ENCODE results near the gene SCAANT1.

SCAANT1 gene

GRCh38 chr3:63864008-63864964 lies 47.9 kb downstream of the SCAANT1 start:
- no peak overlapping the region for H3K27ac ChIP-seq (ENCODE audit: low read length, poor library complexity, severe bottlenecking)
- peak overlapping the region; percentile 79 for H4K91ac ChIP-seq (ENCODE audit: low read length)
- no peak overlapping the region for H2AK5ac ChIP-seq (ENCODE audit: low read length, severe bottlenecking)
- H2BK12ac ChIP-seq (ENCODE audit: low read length in 2 of 2), result peak overlapping the region in 1 of 2 experiments; percentile 71
- WGBS, result 3% methylated on average over 32 of the region's 93 CpGs
- no peak overlapping the region for H2AFZ ChIP-seq (ENCODE audit: low read depth, low read length)
- peak overlapping the region in 1 of 2 experiments; percentile 56 for H3K4ac ChIP-seq (ENCODE audit: low read depth in 1 of 2, low read length in 2 of 2)
- no peaks in the 10 kb centered on the region for H3K27me3 ChIP-seq (ENCODE audit: control insufficient read depth in 1 of 2, insufficient read depth in 1 of 2, low read length in 2 of 2)
- H3K4me2 ChIP-seq (ENCODE audit: low read length, poor library complexity, severe bottlenecking), result peak overlapping the region; percentile 40
- H3K14ac ChIP-seq (ENCODE audit: low read length in 2 of 2), result peak overlapping the region in 1 of 2 experiments; percentile 77
- peak overlapping the region; percentile 82 for H4K8ac ChIP-seq (ENCODE audit: low read length)
- peaks cover 4% of the 10 kb centered on the region for H3K4me1 ChIP-seq (ENCODE audit: control insufficient read depth, insufficient read depth, low read depth, low read length)
- peak overlapping the region; percentile 95 for H2BK120ac ChIP-seq (ENCODE audit: low read depth, low read length)
- H2BK15ac ChIP-seq (ENCODE audit: low read depth, poor library complexity, severe bottlenecking), result peak overlapping the region; percentile 63
- peaks cover 25% of the 10 kb centered on the region for H3K79me1 ChIP-seq (replicated peaks; ENCODE audit: low read length, poor library complexity, severe bottlenecking)
- H3K23ac ChIP-seq (ENCODE audit: low read length in 2 of 2), result peak overlapping the region in 1 of 2 experiments; percentile 48
- no peaks in the 10 kb centered on the region for H3K9me3 ChIP-seq (ENCODE audit: control insufficient read depth, low read length)
- H3K9ac ChIP-seq (ENCODE audit: low read length), result peak overlapping the region; percentile 92
- H3K18ac ChIP-seq (ENCODE audit: low read depth in 1 of 2, low read length in 2 of 2), result peak overlapping the region; percentile 81 to 82
- peak; percentile 27 for DNase-seq
- H3K36me3 ChIP-seq (ENCODE audit: control insufficient read depth in 1 of 2, insufficient read depth in 2 of 2, low read depth in 1 of 2, low read length in 2 of 2), result peaks cover 4 to 13% of the 10 kb centered on the region in 2 experiments
- peak overlapping the region; percentile 71 for H2BK5ac ChIP-seq (ENCODE audit: low read depth, low read length, poor library complexity, severe bottlenecking)
- peak overlapping the region; percentile 74 to 86 for H3K4me3 ChIP-seq (ENCODE audit: insufficient read depth in 1 of 2, low read depth in 1 of 2, low read length in 2 of 2)

GRCh38 chr3:63863150-63864007 lies 48.8 kb downstream of the SCAANT1 start, which contains the start of the genes ATXN7 and THOC7:
Gene ATXN7 (plus strand): TSS chr3:63863867. CDS start chr3:63912599, 48,732 bp downstream.
Gene THOC7 (minus strand): TSS chr3:63863805. CDS start chr3:63863790, 15 bp downstream.
- no peaks in the 10 kb centered on the region for H3K9me3 ChIP-seq (ENCODE audit: control insufficient read depth, low read length)
- H2BK5ac ChIP-seq (ENCODE audit: low read depth, low read length, poor library complexity, severe bottlenecking), result peak within 1 kb of the TSS; percentile 71
- peak within 1 kb of the TSS; percentile 1 for H3K27ac ChIP-seq (ENCODE audit: low read length, poor library complexity, severe bottlenecking)
- peak within 1 kb of the TSS; percentile 58 to 77 for H3K14ac ChIP-seq (ENCODE audit: low read length in 2 of 2)
- H2BK12ac ChIP-seq (ENCODE audit: low read length in 2 of 2), result peak within 1 kb of the TSS in 1 of 2 experiments; percentile 71
- peak within 1 kb of the TSS; percentile 80 for H2BK15ac ChIP-seq (ENCODE audit: low read depth, poor library complexity, severe bottlenecking)
- H4K8ac ChIP-seq (ENCODE audit: low read length), result peak within 1 kb of the TSS; percentile 82
- H3K9ac ChIP-seq (ENCODE audit: low read length), result peak within 1 kb of the TSS; percentile 95
- peaks cover 26% of the 10 kb centered on the region for H3K79me1 ChIP-seq (replicated peaks; ENCODE audit: low read length, poor library complexity, severe bottlenecking)
- under 1% methylated on average over 59 of the region's 98 CpGs for WGBS
- peak within 1 kb of the TSS; percentile 1 for H2AFZ ChIP-seq (ENCODE audit: low read depth, low read length)
- DNase-seq, result peak; percentile 74
- peak within 1 kb of the TSS; percentile 93 for H4K91ac ChIP-seq (ENCODE audit: low read length)
- peak within 1 kb of the TSS; percentile 76 for H3K4me2 ChIP-seq (ENCODE audit: low read length, poor library complexity, severe bottlenecking)
- H2AK5ac ChIP-seq (ENCODE audit: low read length, severe bottlenecking), result peak within 1 kb of the TSS; percentile 70
- H3K27me3 ChIP-seq (ENCODE audit: control insufficient read depth in 1 of 2, insufficient read depth in 1 of 2, low read length in 2 of 2), result no peaks in the 10 kb centered on the region
- H3K4ac ChIP-seq (ENCODE audit: low read depth in 1 of 2, low read length in 2 of 2), result peak within 1 kb of the TSS; percentile 56 to 76
- peak within 1 kb of the TSS; percentile 74 to 91 for H3K4me3 ChIP-seq (ENCODE audit: insufficient read depth in 1 of 2, low read depth in 1 of 2, low read length in 2 of 2)
- H3K36me3 ChIP-seq (ENCODE audit: control insufficient read depth in 1 of 2, insufficient read depth in 2 of 2, low read depth in 1 of 2, low read length in 2 of 2), result peaks cover 4 to 13% of the 10 kb centered on the region in 2 experiments
- peaks cover 4% of the 10 kb centered on the region for H3K4me1 ChIP-seq (ENCODE audit: control insufficient read depth, insufficient read depth, low read depth, low read length)
- H3K23ac ChIP-seq (ENCODE audit: low read length in 2 of 2), result peak within 1 kb of the TSS in 1 of 2 experiments; percentile 94
- peak within 1 kb of the TSS; percentile 95 for H2BK120ac ChIP-seq (ENCODE audit: low read depth, low read length)
- H3K18ac ChIP-seq (ENCODE audit: low read depth in 1 of 2, low read length in 2 of 2), result peak within 1 kb of the TSS; percentile 81 to 97

GRCh38 chr3:63862804-63863149 lies 49.4 kb downstream of the SCAANT1 start:
- Histone ChIP-seq H3K14ac (ENCODE audit: low read length in 2 of 2) (peak overlapping the region in 1 of 2 experiments; percentile 58), H3K23ac (ENCODE audit: low read length in 2 of 2) (peak overlapping the region in 1 of 2 experiments; percentile 81), H3K27me3 (ENCODE audit: control insufficient read depth in 1 of 2, insufficient read depth in 1 of 2, low read length in 2 of 2) (no peaks in the 10 kb centered on the region), H3K9me3 (ENCODE audit: control insufficient read depth, low read length) (no peaks in the 10 kb centered on the region), H3K4me2 (ENCODE audit: low read length, poor library complexity, severe bottlenecking) (peak overlapping the region; percentile 76), H2BK120ac (ENCODE audit: low read depth, low read length) (no peak overlapping the region), H3K36me3 (ENCODE audit: control insufficient read depth in 1 of 2, insufficient read depth in 2 of 2, low read depth in 1 of 2, low read length in 2 of 2) (peaks cover 4 to 12% of the 10 kb centered on the region in 2 experiments), H3K79me1 (replicated peaks; ENCODE audit: low read length, poor library complexity, severe bottlenecking) (peaks cover 23% of the 10 kb centered on the region), H3K27ac (ENCODE audit: low read length, poor library complexity, severe bottlenecking) (no peak overlapping the region), H3K4me1 (ENCODE audit: control insufficient read depth, insufficient read depth, low read depth, low read length) (peaks cover 4% of the 10 kb centered on the region), H4K8ac (ENCODE audit: low read length) (peak overlapping the region; percentile 67), H3K4me3 (ENCODE audit: insufficient read depth in 1 of 2, low read depth in 1 of 2, low read length in 2 of 2) (peak overlapping the region; percentile 74 to 91), H2AK5ac (ENCODE audit: low read length, severe bottlenecking) (peak overlapping the region; percentile 70), H3K18ac (ENCODE audit: low read depth in 1 of 2, low read length in 2 of 2) (peak overlapping the region in 1 of 2 experiments; percentile 15), H2BK12ac (ENCODE audit: low read length in 2 of 2) (no peak overlapping the region), H4K91ac (ENCODE audit: low read length) (no peak overlapping the region), H2BK5ac (ENCODE audit: low read depth, low read length, poor library complexity, severe bottlenecking) (no peak overlapping the region), H3K9ac (ENCODE audit: low read length) (peak overlapping the region; percentile 95), H2BK15ac (ENCODE audit: low read depth, poor library complexity, severe bottlenecking) (no peak overlapping the region), H3K4ac (ENCODE audit: low read depth in 1 of 2, low read length in 2 of 2) (peak overlapping the region in 1 of 2 experiments; percentile 50), H2AFZ (ENCODE audit: low read depth, low read length) (no peak overlapping the region)
- 35% methylated on average over 5 of the region's 5 CpGs for WGBS
- DNase-seq, result no peak

Measured in mesenchymal stem cell (in vitro differentiated cells and primary cell).